Activated T-cell treated with anti-CD3 and anti-CD28 coated beads, Interleukin-2, amount 50 U/mL, for 72 hours (primary cell): ENCODE measurements around the gene COL4A1. TPM values are rescaled to one million over a fixed set of nuclear protein-coding genes. Genes with fewer than 3 reads are reported as not detected.

Experiments used
- ATAC-seq, 2 donors: fragments of 150-1000 bp; cut with Tn5 transposase; replicated peaks in 1 of 2; 2 replicates each; pipeline ENCODE4 v1.10.0; 2021; ENCODE audit warnings: moderate library complexity in 2 of 2, mild to moderate bottlenecking in 1 of 2
- DNase-seq, 2 donors: peaks; one replicate each; pipeline ENCODE4 v3.0.0; 2021 to 2022; ENCODE audit warnings: mixed read lengths in 1 of 2
- H3K27ac Mint-ChIP-seq: one replicate; pipeline ENCODE4 v1.8.0; 2022; ENCODE audit warnings: mild to moderate bottlenecking, moderate library complexity, mixed read lengths
- H3K27me3 Mint-ChIP-seq: one replicate; pipeline ENCODE4 v1.8.0; 2022; ENCODE audit warnings: low read depth, mixed read lengths
- H3K36me3 Mint-ChIP-seq, 2 donors: one replicate each; pipeline ENCODE4 v1.8.0; 2022; ENCODE audit warnings: mixed read lengths in 2 of 2, mild to moderate bottlenecking in 1 of 2; ENCODE audit not compliant: insufficient read depth in 2 of 2
- H3K4me1 Mint-ChIP-seq: one replicate; pipeline ENCODE4 v1.8.0; 2022; ENCODE audit warnings: low read depth, mixed read lengths
- H3K4me3 Mint-ChIP-seq, 2 donors: one replicate each; pipeline ENCODE4 v1.8.0; 2022; ENCODE audit warnings: mild to moderate bottlenecking in 2 of 2, mixed read lengths in 2 of 2, moderate library complexity in 2 of 2
- H3K9me3 Mint-ChIP-seq, 2 donors: one replicate each; pipeline ENCODE4 v1.8.0; 2022; ENCODE audit warnings: mixed read lengths in 2 of 2
- total RNA-seq, 2 donors: library from RNA; stranded (reverse); gene quantifications; one replicate each; pipeline ENCODE4 v1.2.3, GENCODE V29; 2022

Gene COL4A1
- total RNA-seq, 2 donors from 2014 or later = 0.19 TPM; not detected in 1

GRCh38 chr13:110218581-110219201 is 88.3 kb downstream of the COL4A1 start:
- H3K4me1 Mint-ChIP-seq = no peaks in the 10 kb centered on the region
- ATAC-seq (no peak), DNase-seq (no peak)
- H3K9me3 Mint-ChIP-seq = no peaks in the 10 kb centered on the region
- H3K27ac Mint-ChIP-seq = no peak overlapping the region
- no peaks in the 10 kb centered on the region for H3K36me3 Mint-ChIP-seq
- H3K4me3 Mint-ChIP-seq = no peak overlapping the region
- peaks cover 29% of the 10 kb centered on the region for H3K27me3 Mint-ChIP-seq

GRCh38 chr13:110217811-110218210 is 89.1 kb downstream of the COL4A1 start:
- H3K36me3 Mint-ChIP-seq = no peaks in the 10 kb centered on the region
- H3K4me3 Mint-ChIP-seq = no peak overlapping the region
- no peaks in the 10 kb centered on the region for H3K4me1 Mint-ChIP-seq
- ATAC-seq (no peak), DNase-seq (no peak)
- no peaks in the 10 kb centered on the region for H3K9me3 Mint-ChIP-seq
- H3K27ac Mint-ChIP-seq = no peak overlapping the region
- peaks cover 29% of the 10 kb centered on the region for H3K27me3 Mint-ChIP-seq

- no peak for ATAC-seq
- Mint-ChIP-seq H3K4me1 (no peaks in the 10 kb centered on the region), H3K27ac (no peak overlapping the region), H3K36me3 (no peaks in the 10 kb centered on the region), H3K9me3 (no peaks in the 10 kb centered on the region), H3K4me3 (no peak overlapping the region), H3K27me3 (peaks cover 29% of the 10 kb centered on the region)
- DNase-seq = no peak
Observed at GRCh38 chr13:110217085-110217484, 89.9 kb downstream of the COL4A1 start.

- H3K27me3 Mint-ChIP-seq = peaks cover 29% of the 10 kb centered on the region
- H3K36me3 Mint-ChIP-seq = no peaks in the 10 kb centered on the region
- ATAC-seq (no peak), DNase-seq (no peak)
- H3K4me3 Mint-ChIP-seq = no peak overlapping the region
- no peaks in the 10 kb centered on the region for H3K9me3 Mint-ChIP-seq
- no peaks in the 10 kb centered on the region for H3K4me1 Mint-ChIP-seq
- H3K27ac Mint-ChIP-seq = no peak overlapping the region
Observed at GRCh38 chr13:110216398-110217041, 90.4 kb downstream of the COL4A1 start.

- no peaks in the 10 kb centered on the region for H3K4me1 Mint-ChIP-seq
- no peak overlapping the region for H3K27ac Mint-ChIP-seq
- no peak for ATAC-seq
- peaks cover 29% of the 10 kb centered on the region for H3K27me3 Mint-ChIP-seq
- H3K9me3 Mint-ChIP-seq = no peaks in the 10 kb centered on the region
- no peak overlapping the region for H3K4me3 Mint-ChIP-seq
- DNase-seq = no peak
- no peaks in the 10 kb centered on the region for H3K36me3 Mint-ChIP-seq
Observed at GRCh38 chr13:110216006-110216397, 91.0 kb downstream of the COL4A1 start.

- DNase-seq (no peak), ATAC-seq (no peak)
- no peak overlapping the region for H3K27ac Mint-ChIP-seq
- no peaks in the 10 kb centered on the region for H3K36me3 Mint-ChIP-seq
- no peak overlapping the region for H3K4me3 Mint-ChIP-seq
- H3K9me3 Mint-ChIP-seq = no peaks in the 10 kb centered on the region
- H3K4me1 Mint-ChIP-seq = no peaks in the 10 kb centered on the region
- H3K27me3 Mint-ChIP-seq = peaks cover 27% of the 10 kb centered on the region
Observed at GRCh38 chr13:110215606-110216005, 91.4 kb downstream of the COL4A1 start.

GRCh38 chr13:110214637-110215036 is 92.3 kb downstream of the COL4A1 start:
- Mint-ChIP-seq H3K9me3 (no peaks in the 10 kb centered on the region), H3K27me3 (peaks cover 22% of the 10 kb centered on the region), H3K4me1 (no peaks in the 10 kb centered on the region), H3K4me3 (no peak overlapping the region), H3K36me3 (no peaks in the 10 kb centered on the region), H3K27ac (no peak overlapping the region)
- DNase-seq (no peak), ATAC-seq (no peak)

- Mint-ChIP-seq H3K4me3 (no peak overlapping the region), H3K4me1 (no peaks in the 10 kb centered on the region), H3K27me3 (peaks cover 15% of the 10 kb centered on the region), H3K9me3 (no peaks in the 10 kb centered on the region), H3K27ac (no peak overlapping the region), H3K36me3 (no peaks in the 10 kb centered on the region)
- ATAC-seq (no peak), DNase-seq (no peak)
Observed at GRCh38 chr13:110213461-110214074, 93.4 kb downstream of the COL4A1 start.

GRCh38 chr13:110212529-110212928 is 94.4 kb downstream of the COL4A1 start:
- Mint-ChIP-seq H3K27ac (no peak overlapping the region), H3K4me3 (no peak overlapping the region)
- no peak for ATAC-seq

GRCh38 chr13:110211735-110212134 is 95.2 kb downstream of the COL4A1 start:
- ATAC-seq (no peak), DNase-seq (no peak)
- H3K36me3 Mint-ChIP-seq = no peaks in the 10 kb centered on the region
- no peaks in the 10 kb centered on the region for H3K4me1 Mint-ChIP-seq
- no peak overlapping the region for H3K4me3 Mint-ChIP-seq
- H3K9me3 Mint-ChIP-seq = no peaks in the 10 kb centered on the region
- H3K27ac Mint-ChIP-seq = no peak overlapping the region
- no peaks in the 10 kb centered on the region for H3K27me3 Mint-ChIP-seq

More at GRCh38 chr13:110212529-110212928, 94.4 kb downstream of the COL4A1 start:
- Mint-ChIP-seq H3K36me3 (no peaks in the 10 kb centered on the region), H3K27me3 (peaks cover 5% of the 10 kb centered on the region), H3K9me3 (no peaks in the 10 kb centered on the region), H3K4me1 (no peaks in the 10 kb centered on the region)
- no peak for DNase-seq

- no peaks in the 10 kb centered on the region for H3K9me3 Mint-ChIP-seq
- H3K4me3 Mint-ChIP-seq = no peak overlapping the region
- H3K27ac Mint-ChIP-seq = no peak overlapping the region
- ATAC-seq (no peak), DNase-seq (no peak)
- no peaks in the 10 kb centered on the region for H3K27me3 Mint-ChIP-seq
- no peaks in the 10 kb centered on the region for H3K4me1 Mint-ChIP-seq
- H3K36me3 Mint-ChIP-seq = no peaks in the 10 kb centered on the region
Observed at GRCh38 chr13:110211046-110211445, 95.9 kb downstream of the COL4A1 start.

- ATAC-seq = no peak
- Mint-ChIP-seq H3K27me3 (no peaks in the 10 kb centered on the region), H3K4me3 (no peak overlapping the region)
Observed at GRCh38 chr13:110210604-110210985, 96.4 kb downstream of the COL4A1 start.

GRCh38 chr13:110209950-110210603 is 96.9 kb downstream of the COL4A1 start:
- H3K27me3 Mint-ChIP-seq = no peaks in the 10 kb centered on the region
- no peaks in the 10 kb centered on the region for H3K4me1 Mint-ChIP-seq
- no peak for DNase-seq
- H3K27ac Mint-ChIP-seq = no peak overlapping the region
- H3K4me3 Mint-ChIP-seq = no peak overlapping the region
- H3K36me3 Mint-ChIP-seq = no peaks in the 10 kb centered on the region
- no peaks in the 10 kb centered on the region for H3K9me3 Mint-ChIP-seq
- ATAC-seq = no peak

More at GRCh38 chr13:110210604-110210985, 96.4 kb downstream of the COL4A1 start:
- no peak for DNase-seq
- Mint-ChIP-seq H3K4me1 (no peaks in the 10 kb centered on the region), H3K27ac (no peak overlapping the region), H3K9me3 (no peaks in the 10 kb centered on the region), H3K36me3 (no peaks in the 10 kb centered on the region)
